ENCODE results near the gene CLDN9.

DNA sequence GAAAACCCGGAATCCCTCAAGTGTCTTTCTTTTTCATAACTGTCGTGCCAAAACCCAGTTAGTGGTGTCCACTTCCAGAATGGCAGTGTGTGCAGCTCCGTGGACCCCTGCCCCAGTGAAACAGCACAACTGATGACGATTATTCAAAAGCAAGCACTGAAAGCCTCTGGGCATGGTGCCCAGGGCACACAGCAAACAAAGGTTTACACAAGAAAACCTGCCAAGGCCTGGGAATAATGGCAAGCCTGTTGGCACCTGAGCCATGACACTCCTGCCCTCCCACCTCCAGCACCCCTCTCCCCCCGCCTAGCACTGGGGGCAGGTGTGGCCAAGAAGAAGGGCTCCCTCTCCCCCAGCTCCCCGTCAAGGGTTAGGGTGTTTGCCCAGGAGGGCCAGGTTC is 35.3 kb upstream of the CLDN9 start:
- TF ChIP-seq, protein P1, sequence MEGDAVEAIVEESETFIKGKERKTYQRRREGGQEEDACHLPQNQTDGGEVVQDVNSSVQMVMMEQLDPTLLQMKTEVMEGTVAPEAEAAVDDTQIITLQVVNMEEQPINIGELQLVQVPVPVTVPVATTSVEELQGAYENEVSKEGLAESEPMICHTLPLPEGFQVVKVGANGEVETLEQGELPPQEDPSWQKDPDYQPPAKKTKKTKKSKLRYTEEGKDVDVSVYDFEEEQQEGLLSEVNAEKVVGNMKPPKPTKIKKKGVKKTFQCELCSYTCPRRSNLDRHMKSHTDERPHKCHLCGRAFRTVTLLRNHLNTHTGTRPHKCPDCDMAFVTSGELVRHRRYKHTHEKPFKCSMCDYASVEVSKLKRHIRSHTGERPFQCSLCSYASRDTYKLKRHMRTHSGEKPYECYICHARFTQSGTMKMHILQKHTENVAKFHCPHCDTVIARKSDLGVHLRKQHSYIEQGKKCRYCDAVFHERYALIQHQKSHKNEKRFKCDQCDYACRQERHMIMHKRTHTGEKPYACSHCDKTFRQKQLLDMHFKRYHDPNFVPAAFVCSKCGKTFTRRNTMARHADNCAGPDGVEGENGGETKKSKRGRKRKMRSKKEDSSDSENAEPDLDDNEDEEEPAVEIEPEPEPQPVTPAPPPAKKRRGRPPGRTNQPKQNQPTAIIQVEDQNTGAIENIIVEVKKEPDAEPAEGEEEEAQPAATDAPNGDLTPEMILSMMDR (IDR thresholded peaks at IDR 0.05) = no peak
- TF ChIP-seq ZFX (IDR thresholded peaks at IDR 0.05; ENCODE audit: borderline replicate concordance) = no peak
